DND-41 (cell line): ENCODE measurements around the gene TNN.

ENCODE experiments used
- ATAC-seq: fragments of 200-7000 bp; cut with Tn5 transposase; 3 replicates; pipeline ENCODE4 v1.9.1; 2021; ENCODE audit warnings: low read depth; ENCODE audit not compliant: insufficient read depth
- DNase-seq: peaks from one replicate; pipeline ENCODE4 v3.0.0-alpha.2; 2020
- H2AFZ ChIP-seq: 2 replicates; pipeline ENCODE4 v1.6.0; 2012; ENCODE audit warnings: low read depth, low read length
- H3K27ac ChIP-seq: 2 replicates; pipeline ENCODE4 v1.5.1; 2012; ENCODE audit warnings: low read length, inconsistent platforms
- H3K27me3 ChIP-seq: fragments of 200-600 bp; sonication (generic); 2 replicates; pipeline ENCODE4 v1.6.0; 2012; ENCODE audit warnings: low read length, mild to moderate bottlenecking, inconsistent platforms; ENCODE audit not compliant: insufficient read depth, poor library complexity
- H3K36me3 ChIP-seq: 2 replicates; pipeline ENCODE4 v1.5.1; 2012; ENCODE audit warnings: low read length, inconsistent platforms; ENCODE audit not compliant: insufficient read depth
- H3K4me1 ChIP-seq: 2 replicates; pipeline ENCODE4 v1.5.1; 2012; ENCODE audit warnings: mild to moderate bottlenecking, low read length; ENCODE audit not compliant: insufficient read depth
- H3K4me2 ChIP-seq: 2 replicates; pipeline ENCODE4 v1.6.0; 2012; ENCODE audit warnings: mild to moderate bottlenecking, moderate library complexity, low read length, inconsistent platforms; ENCODE audit not compliant: insufficient read depth
- H3K4me3 ChIP-seq, 2 experiments: fragments of 200-600 bp in 1 of 2; shearing (Covaris generic) in 1 of 2; 2 replicates each; pipeline ENCODE4 v1.5.1; 2012 to 2016; ENCODE audit warnings: inconsistent platforms in 2 of 2, low read length in 2 of 2, mild to moderate bottlenecking in 2 of 2, low read depth in 1 of 2, moderate library complexity in 1 of 2
- H3K79me2 ChIP-seq: 2 replicates; pipeline ENCODE4 v1.6.0; 2012; ENCODE audit warnings: low read length, inconsistent platforms; ENCODE audit not compliant: insufficient read depth
- H3K9ac ChIP-seq: 2 replicates; pipeline ENCODE4 v1.6.0; 2012; ENCODE audit warnings: low read depth, mild to moderate bottlenecking, inconsistent platforms, low read length, moderate library complexity
- H3K9me3 ChIP-seq: 2 replicates; pipeline ENCODE4 v1.5.1; 2012; ENCODE audit warnings: low read length, moderate library complexity, mild to moderate bottlenecking, inconsistent platforms; ENCODE audit not compliant: insufficient read depth, severe bottlenecking
- H4K20me1 ChIP-seq: 2 replicates; pipeline ENCODE4 v1.6.0; 2012; ENCODE audit warnings: low read length; ENCODE audit not compliant: insufficient read depth
- CTCF ChIP-seq: IDR thresholded peaks from 2 replicates; pipeline ENCODE4 v1.5.1; 2012; ENCODE audit warnings: borderline replicate concordance, low read length, moderate library complexity, mild to moderate bottlenecking; ENCODE audit not compliant: poor library complexity, severe bottlenecking; ENCODE audit errors: extremely low read depth
- EZH2 ChIP-seq: IDR thresholded peaks from 3 replicates; pipeline ENCODE4 v1.6.1; 2012; ENCODE audit warnings: borderline replicate concordance, low read depth, mild to moderate bottlenecking, moderate library complexity, low read length, inconsistent platforms; ENCODE audit not compliant: severe bottlenecking

TNN gene

GRCh38 chr1:175169286-175170018, 101.8 kb downstream of the TNN start:
- Histone ChIP-seq H3K9ac (no peak overlapping the region), H3K27me3 (no peaks in the 10 kb centered on the region), H3K4me2 (no peak overlapping the region), H3K79me2 (no peaks in the 10 kb centered on the region), H3K4me1 (no peaks in the 10 kb centered on the region), H3K9me3 (no peaks in the 10 kb centered on the region), H4K20me1 (no peaks in the 10 kb centered on the region), H2AFZ (no peak overlapping the region), H3K36me3 (no peaks in the 10 kb centered on the region), H3K4me3 (no peak overlapping the region), H3K27ac (no peak overlapping the region)
- no peak for TF ChIP-seq EZH2
- no peak for TF ChIP-seq CTCF
- DNase-seq: no peak
- no peak for ATAC-seq

- H3K36me3 ChIP-seq: no peaks in the 10 kb centered on the region
- H3K9me3 ChIP-seq: no peaks in the 10 kb centered on the region
- no peak for DNase-seq
- H3K27me3 ChIP-seq: no peaks in the 10 kb centered on the region
- no peaks in the 10 kb centered on the region for H3K4me1 ChIP-seq
- no peak overlapping the region for H3K4me3 ChIP-seq
- ATAC-seq: no peak
- H3K27ac ChIP-seq: no peak overlapping the region
- H4K20me1 ChIP-seq: no peaks in the 10 kb centered on the region
- H3K4me2 ChIP-seq: no peak overlapping the region
- no peak overlapping the region for H2AFZ ChIP-seq
- no peaks in the 10 kb centered on the region for H3K79me2 ChIP-seq
- TF ChIP-seq EZH2: no peak
- TF ChIP-seq CTCF: no peak
- H3K9ac ChIP-seq: no peak overlapping the region
These were observed 103.6 kb downstream of the TNN start for GRCh38 chr1:175171036-175171913.

GRCh38 chr1:175172503-175172902, 104.9 kb downstream of the TNN start:
- no peaks in the 10 kb centered on the region for H3K79me2 ChIP-seq
- no peak overlapping the region for H2AFZ ChIP-seq
- no peak for DNase-seq
- H3K4me2 ChIP-seq: no peak overlapping the region
- no peaks in the 10 kb centered on the region for H3K27me3 ChIP-seq
- no peaks in the 10 kb centered on the region for H4K20me1 ChIP-seq
- TF ChIP-seq EZH2 (no peak), CTCF (no peak)
- no peak overlapping the region for H3K4me3 ChIP-seq
- H3K9ac ChIP-seq: no peak overlapping the region
- H3K36me3 ChIP-seq: no peaks in the 10 kb centered on the region
- H3K4me1 ChIP-seq: no peaks in the 10 kb centered on the region
- no peak overlapping the region for H3K27ac ChIP-seq
- no peak for ATAC-seq
- no peaks in the 10 kb centered on the region for H3K9me3 ChIP-seq
